ENCODE data around the gene HIBADH. TPM values are rescaled to one million over a fixed set of nuclear protein-coding genes. Genes with fewer than 3 reads are reported as not detected.

The HIBADH gene
- total RNA-seq, 2 experiments from 2014 or later: 13.1 to 13.3 TPM

Other genes starting within 250 kb of the HIBADH start
- 10 to 100 TPM; 76.5 to 80.0 TPM for gene TAX1BP1, start 77.3 kb upstream of the HIBADH start, total RNA-seq